ENCODE measurements around the gene CFAP90.

Gene CFAP90, protein sequence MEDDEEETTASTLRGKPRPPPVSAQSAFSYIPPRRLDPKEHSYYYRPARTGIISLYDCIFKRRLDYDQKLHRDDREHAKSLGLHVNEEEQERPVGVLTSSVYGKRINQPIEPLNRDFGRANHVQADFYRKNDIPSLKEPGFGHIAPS

DNA sequence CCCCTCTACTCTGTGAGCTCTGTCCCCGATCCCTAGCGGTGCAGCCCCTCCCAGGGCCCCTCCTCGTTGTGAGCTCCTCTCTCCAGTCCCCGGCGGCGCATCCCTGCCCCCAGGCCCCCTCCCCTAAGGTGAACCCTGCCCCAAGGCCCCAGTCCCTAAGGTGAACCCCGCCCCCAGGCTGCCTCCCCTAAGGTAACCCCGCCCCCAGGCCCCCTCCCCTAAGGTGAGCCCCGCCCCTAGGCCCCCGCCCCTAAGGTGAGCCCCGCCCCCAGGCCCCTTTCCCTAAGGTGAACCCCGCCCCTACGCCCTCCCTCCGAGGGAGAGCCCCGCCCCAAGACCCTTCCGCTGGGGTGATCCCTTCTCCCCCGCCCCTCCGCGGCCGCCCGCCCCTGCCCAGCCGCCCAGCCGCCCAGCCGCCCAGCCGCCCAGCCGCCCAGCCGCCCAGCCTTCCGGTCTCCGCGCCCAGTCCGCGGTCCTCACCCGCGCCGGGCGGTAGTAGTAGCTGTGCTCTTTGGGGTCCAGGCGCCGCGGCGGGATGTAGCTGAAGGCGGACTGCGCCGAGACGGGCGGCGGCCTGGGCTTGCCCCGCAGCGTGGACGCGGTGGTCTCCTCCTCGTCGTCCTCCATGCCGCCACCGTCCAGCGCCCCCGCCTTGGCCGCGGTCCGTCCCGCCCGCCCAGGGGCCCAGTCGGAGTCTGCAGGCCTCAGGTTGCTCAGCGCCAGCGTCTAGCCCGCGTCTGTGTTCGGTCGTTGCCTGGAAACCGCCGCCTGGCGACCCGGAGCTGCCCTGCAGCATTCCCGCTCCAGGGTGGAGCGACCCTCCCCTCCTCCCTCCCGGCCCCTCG, at the start of gene CFAP90:
Gene CFAP90, minus strand, starts transcription at position 739 of the 845 bp plus-strand sequence. Its CDS starts 112 bp downstream, at position 627.
- no peak for DNase-seq (ENCODE audit: low read depth in 2 of 2)

DNA sequence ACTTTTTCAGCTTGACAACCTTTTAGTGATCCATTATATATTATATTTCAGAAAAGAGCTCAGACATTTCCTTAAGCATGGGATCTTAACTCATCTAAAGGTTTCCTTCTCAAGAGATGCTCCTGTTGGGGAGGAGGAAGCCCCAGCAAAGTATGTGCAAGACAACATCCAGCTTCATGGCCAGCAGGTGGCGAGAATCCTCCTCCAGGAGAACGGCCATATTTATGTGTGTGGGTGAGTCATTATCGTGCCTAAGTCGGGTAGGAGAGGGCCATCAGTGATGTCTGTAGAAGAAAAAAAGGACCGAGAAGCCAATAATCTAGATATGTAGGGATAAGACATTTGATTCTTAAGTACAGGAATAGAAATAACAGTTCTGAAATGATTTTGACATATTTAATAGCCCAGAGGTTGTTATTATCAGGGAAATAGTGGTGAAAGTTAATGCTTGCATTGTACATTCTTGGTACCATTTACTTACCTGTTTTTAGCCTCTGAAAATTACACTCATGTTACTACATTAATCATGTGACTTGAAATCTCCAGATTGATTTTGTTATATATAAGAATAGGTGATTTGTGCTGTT, 46.2 kb upstream of the CFAP90 start:
- no peak for DNase-seq (ENCODE audit: low read depth in 2 of 2)

DNA sequence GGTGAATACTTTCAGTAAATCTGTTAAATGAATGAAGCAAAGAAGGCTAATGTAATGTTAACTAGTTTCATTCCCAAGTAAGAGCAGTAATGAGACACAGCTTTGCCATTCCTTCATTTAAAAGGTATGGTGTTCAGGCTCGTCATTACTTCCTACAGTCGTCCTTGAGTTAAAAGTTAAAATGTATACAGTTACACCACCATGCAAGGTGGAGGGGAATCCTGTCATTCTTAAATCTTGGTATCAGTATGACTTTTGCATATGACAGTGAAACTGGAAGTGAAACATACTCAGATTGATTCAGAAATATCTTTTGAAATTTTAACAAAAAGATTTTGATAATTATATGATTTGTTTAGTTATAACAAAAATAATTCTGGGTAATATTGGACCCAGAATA, 43.9 kb upstream of the CFAP90 start:
- no peak for DNase-seq (ENCODE audit: low read depth in 2 of 2)

DNA sequence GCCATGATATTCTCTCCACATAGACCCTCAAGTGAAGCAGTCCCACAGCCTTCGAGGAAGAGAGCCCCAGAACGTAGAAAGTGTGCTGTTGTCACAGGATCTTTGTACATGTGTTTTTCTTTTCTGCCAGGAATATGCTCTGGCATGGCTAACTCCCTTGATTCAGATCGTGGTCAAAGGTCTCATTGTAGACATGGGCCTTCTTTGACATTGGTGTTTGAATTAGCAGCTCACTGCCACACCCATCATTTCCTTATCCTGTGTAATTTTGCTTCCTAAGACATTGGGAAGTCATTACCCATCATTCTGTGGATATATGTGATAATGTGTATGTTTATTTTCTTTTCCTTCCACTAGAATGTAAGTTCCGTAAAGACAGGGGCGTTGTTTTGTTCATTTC, 43.5 kb upstream of the CFAP90 start:
- DNase-seq (ENCODE audit: low read depth in 2 of 2), result no peak

DNA sequence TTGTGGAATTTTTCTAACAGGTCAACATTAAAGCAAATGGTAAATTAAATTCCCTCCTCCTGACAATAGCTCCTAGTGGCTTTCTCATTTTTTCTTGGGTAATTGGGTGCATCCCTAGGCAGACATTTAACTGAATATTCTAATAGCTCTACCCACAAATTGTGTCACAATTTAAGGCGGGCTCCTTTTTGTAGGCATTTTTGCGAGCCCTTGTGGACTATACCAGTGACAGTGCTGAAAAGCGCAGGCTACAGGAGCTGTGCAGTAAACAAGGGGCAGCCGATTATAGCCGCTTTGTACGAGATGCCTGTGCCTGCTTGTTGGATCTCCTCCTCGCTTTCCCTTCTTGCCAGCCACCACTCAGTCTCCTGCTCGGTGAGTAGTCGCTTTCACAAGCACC, 38.0 kb upstream of the CFAP90 start:
- DNase-seq (ENCODE audit: low read depth in 2 of 2), result no peak

DNA sequence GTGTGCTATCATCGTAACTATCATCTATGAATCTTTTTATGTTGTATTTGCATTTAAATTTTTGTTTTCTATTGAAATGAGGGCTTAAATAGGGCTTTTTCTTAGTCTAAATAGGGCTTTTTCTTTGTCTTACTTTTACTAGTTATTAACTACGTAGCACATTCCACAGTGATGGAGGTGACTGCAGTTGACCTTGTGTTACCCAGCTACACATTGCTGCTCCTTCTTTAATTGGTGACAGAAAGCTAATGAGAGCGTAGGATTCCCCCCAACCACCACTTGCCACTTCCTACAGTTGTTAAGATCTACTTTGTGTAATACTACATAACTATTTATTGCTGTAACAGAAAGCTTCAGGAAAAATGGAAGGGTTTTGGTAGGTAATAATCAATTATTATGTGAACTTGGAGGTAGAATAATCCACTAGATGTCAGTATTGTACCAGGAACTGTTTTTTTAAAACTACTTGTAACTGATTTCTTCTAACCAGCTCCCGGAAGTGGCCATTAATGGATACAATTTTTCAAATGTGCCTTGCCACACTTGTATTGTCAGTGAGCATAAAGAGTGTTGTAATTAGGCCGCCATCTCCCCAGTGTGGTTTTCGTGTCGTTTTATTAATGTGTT, 36.0 kb upstream of the CFAP90 start:
- DNase-seq (ENCODE audit: low read depth in 2 of 2), result no peak

DNA sequence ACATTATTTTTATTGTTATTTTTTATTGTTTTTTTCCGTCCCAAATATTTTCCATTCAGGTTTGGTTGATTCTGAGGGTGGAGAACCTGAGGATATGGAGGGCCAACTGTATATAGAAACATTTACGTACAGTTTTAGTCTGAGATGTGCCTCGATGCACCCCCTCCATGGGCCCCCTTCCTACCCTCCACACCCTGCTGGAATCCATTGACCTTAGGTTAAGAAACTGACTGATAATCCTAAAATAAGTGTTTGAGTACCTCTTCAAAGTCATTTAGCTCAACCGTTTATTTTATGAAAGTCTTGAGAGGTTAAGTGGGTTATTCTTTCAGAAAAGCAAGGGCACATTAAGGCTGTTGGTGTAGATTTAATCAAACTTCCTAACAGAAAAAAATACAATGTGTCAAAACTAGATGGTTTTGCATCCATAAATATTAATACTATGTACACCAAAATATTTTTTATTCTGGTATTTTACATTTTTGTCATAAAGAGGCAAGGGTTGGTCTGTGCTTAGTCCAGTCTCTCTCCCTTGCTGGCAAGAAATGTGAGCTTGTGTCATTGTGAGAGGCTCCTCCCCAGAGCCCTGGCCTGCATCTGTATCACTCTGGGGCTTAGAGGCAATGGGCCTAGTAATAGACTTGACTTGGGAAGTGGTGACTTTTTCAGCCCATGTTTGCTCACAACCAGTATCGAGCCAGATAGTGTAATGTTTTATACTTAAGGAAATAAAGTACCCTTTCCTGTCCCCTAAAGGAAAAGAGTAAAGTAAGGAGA, 33.7 kb upstream of the CFAP90 start:
- no peak for DNase-seq (ENCODE audit: low read depth in 2 of 2)

DNA sequence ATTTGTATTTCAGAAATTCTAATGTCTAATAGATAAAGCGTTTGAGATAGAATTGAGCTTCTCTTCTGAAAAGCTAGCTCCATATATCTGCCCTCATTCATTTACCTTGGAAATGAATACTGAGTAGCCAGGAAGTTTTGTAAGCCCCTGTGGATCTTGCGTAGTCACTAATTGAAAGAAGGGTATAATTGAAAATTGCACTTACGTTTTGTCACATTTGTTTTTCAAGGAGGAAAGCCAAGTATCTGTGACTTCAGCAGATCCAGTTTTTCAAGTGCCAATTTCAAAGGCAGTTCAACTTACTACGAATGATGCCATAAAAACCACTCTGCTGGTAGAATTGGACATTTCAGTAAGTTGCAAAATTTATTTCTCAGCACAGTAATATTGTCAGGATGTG, 32.0 kb upstream of the CFAP90 start:
- DNase-seq (ENCODE audit: low read depth in 2 of 2), result no peak

DNA sequence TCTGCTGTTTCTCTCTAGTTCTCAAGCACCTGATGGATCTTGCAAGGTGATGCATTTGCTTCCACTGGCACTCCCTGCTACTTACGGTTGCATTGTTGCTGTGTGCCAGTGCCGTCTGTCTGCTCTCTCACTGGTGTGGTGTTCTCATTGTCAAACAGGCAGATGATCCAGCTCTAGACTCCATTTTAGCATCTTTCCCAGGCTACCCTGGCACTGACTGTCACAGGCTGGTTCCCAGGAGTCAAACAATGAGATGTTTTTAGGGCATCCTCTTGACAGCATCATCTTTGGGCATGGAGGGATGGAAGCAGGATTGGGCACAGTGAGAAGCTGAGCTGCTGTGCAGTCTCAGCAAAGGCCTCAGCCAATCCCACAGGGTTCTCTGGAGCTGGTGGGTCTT, 30.9 kb upstream of the CFAP90 start:
- no peak for DNase-seq (ENCODE audit: low read depth in 2 of 2)

DNA sequence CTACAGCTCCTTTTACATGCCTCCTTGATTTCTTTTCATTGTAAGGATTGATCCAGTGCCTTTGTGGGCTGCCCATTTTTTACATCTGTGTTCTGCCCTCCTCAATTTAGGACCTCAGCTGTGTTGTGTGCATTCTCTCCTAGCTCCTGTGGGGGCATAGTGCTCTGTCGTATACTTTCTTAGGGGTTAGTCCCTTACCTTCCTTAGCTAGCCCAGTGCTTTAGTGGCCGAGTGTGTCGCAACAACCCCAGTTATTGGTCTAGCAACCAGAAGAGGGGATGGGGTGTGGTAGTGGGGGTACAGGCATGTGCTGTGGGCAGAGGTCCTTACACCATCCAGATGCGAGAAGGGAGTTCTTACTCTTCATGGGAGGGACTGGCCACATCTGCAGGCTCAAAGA, 30.2 kb upstream of the CFAP90 start:
- no peak for DNase-seq (ENCODE audit: low read depth in 2 of 2)

DNA sequence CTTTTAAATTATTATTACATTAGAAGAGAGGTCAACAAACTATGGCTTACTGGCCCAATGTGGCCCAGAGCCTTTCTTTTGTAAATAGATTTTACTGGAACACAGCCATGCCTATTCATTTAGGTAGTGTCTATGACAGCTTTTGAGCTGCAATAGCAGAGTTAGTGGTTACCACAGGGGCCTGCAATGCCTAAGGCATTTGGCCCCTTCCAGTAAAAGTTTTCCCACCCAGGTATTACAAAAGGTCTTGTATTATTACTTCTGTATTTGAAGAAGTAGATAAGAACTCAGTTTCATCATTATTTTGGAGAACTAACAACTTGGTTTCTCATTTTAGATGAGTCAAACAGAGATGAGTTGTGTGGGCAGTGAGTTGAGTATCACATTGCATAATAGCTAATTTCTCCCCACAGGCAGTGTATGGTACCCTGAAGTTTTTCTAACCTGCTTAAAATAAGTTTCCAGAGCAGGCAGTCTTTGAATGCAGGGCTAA, 27.5 kb upstream of the CFAP90 start:
- no peak for DNase-seq (ENCODE audit: low read depth in 2 of 2)

DNA sequence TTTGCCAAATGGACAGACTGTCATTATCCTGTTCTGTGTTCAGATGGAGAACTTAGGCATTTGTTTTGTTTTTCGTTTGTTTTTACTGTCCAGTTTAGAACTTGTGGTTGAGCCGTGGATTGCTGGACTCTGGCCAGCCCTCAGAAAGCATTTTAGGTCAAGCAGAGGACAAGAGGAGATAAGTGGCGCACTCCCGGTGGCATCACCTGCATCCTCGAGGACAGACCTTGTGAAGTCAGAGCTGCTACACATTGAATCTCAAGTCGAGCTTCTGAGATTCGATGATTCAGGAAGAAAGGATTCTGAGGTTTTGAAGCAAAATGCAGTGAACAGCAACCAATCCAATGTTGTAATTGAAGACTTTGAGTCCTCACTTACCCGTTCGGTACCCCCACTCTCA, 26.9 kb upstream of the CFAP90 start:
- DNase-seq (ENCODE audit: low read depth in 2 of 2), result no peak

DNA sequence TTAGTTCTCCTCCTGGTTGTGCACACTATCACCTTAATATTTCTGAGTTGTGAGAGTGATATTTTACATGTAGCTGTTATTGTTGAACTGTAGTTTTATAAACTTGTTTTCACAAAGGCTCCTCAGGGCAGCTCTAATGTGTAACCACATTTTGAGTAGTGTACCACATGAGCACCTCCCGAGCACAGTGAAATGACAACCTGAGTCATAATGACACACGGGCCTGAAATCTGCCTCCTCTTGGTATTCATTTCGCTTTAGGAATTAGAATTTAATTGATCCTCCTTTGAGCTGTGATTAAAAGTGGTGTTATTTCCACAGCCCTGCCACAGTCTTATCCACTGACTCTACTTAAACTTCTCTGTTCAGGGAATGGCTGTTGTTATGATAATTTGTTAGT, 25.9 kb upstream of the CFAP90 start:
- no peak for DNase-seq (ENCODE audit: low read depth in 2 of 2)

DNA sequence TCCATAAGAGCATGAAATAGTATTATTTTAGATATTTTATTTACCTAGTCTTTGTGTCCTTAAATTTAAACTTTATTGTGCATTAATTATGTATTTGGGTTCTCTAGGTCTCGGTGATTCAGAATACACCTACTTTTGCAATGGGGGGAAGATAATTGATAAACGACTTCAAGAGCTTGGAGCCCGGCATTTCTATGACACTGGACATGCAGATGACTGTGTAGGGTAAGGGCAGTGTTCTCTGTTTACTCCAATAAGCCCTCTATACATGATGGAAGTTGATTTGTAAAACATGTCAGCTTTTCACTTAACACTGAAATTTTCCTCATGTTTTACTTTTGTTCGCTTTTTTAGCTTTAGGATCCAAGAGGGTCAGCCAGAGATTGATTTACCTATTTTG, 24.2 kb upstream of the CFAP90 start:
- DNase-seq (ENCODE audit: low read depth in 2 of 2), result no peak

DNA sequence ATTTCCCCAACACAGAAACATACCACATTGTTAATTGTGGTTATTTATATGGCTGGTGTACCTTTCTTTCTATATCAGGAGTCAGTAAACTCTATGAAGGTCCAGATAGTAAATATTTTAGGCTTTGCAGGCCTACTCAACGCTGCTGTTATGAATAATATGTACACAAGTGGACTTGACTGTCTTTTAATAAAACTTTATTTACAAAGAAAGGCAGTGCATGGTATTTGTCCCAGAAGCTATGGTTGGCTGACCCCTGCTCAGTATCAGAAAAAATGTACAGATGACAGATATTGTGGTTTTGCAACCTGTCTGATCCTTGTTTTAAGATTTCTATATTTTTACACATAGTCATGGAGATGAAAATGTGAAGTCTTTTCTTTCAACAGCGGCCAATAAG, 23.7 kb upstream of the CFAP90 start:
- DNase-seq (ENCODE audit: low read depth in 2 of 2), result no peak

DNA sequence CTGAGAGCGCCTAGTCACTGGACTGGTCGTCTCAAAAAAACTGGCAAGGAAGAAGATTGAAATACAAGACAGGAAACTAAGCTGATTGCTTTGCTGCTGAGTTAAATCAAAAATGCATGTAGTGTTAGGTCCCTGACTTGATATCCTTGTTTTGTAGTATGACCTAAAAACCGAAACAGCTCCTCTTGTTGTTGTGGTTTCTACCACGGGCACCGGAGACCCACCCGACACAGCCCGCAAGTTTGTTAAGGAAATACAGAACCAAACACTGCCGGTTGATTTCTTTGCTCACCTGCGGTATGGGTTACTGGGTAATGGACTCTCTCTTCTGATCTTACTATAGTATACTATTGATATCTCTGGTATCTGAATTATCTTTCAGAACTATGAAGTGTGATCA, 22.3 kb upstream of the CFAP90 start:
- no peak for DNase-seq (ENCODE audit: low read depth in 2 of 2)

DNA sequence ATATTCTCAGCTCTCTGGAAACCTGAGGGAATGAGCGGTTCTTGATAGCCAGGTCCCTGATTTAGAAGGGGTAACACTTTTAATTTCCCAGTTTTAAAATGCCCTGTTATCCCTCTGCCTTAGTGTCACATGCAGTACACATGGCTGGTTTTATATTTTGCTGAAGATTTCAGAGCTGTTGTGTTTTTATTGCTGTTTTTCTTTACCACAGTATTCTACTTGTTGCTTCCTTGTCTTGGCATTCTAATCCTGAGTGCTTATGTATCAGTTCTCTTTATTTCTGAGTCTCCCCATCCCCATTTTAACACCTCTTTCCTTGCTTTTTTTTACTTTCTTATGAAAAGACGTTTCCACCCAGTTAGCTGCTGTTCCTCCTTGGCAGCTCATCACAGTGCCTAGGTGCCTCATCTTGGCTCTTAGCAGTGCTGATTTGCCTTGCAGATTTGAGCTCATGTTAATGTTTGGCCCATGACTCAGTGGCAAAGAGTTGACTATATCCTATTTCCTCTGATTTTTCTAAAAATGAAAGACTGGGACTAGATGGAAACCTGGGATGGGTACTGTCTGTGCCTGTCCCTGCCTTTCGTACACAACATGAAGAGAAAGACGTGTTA, 21.7 kb upstream of the CFAP90 start:
- no peak for DNase-seq (ENCODE audit: low read depth in 2 of 2)

DNA sequence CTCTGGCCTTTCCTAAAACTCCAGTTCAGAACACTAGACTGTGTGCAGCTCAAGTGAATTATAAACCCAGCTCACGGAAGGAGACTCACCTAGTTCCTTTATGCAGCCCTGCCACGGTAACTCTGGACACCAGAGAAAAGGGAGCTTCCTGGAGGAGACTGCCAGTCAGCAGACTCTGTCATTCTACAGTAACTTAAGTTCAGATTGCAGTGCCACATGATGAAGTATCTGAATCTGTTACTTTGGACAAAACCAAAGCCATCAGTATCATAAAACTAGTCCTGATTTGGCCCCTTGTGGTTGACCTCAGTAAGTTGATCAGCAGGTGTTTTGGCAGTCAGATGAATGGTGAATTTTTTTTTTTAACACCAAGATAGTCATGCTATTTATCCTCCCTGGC, 20.7 kb upstream of the CFAP90 start:
- DNase-seq (ENCODE audit: low read depth in 2 of 2), result no peak

DNA sequence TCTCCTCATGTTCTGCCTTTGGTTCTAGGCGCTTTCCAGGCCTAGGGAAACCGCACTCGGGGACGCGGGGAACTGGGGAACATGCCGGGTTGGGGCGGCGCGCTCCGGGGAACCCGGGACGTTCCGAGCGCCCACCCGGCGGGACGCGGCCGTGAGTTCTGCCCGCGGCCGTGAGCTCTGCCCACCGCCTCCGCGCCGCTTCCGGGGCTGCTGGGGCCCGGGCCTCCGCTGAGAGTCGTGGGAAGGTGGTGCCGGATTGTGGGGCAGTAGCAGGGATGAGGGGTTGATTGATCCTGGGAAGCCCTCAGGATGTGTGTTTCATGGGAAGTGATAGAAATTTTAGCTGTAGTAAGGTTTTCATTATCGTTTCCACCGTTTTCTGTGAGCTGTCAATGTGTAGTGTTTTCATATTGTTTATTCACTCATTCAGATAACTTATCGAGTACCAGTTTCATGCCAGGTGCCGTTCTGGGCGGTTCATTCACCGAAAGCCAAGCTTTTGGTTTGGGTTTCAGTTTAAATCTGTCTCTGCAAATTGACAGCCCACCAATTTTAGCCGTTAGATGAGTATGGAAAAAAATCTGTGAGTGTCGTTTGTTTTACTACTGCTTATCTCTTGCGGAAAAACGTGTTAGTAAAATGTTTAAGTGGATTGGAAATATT, 18.7 kb upstream of the CFAP90 start:
- DNase-seq (ENCODE audit: low read depth in 2 of 2), result no peak

DNA sequence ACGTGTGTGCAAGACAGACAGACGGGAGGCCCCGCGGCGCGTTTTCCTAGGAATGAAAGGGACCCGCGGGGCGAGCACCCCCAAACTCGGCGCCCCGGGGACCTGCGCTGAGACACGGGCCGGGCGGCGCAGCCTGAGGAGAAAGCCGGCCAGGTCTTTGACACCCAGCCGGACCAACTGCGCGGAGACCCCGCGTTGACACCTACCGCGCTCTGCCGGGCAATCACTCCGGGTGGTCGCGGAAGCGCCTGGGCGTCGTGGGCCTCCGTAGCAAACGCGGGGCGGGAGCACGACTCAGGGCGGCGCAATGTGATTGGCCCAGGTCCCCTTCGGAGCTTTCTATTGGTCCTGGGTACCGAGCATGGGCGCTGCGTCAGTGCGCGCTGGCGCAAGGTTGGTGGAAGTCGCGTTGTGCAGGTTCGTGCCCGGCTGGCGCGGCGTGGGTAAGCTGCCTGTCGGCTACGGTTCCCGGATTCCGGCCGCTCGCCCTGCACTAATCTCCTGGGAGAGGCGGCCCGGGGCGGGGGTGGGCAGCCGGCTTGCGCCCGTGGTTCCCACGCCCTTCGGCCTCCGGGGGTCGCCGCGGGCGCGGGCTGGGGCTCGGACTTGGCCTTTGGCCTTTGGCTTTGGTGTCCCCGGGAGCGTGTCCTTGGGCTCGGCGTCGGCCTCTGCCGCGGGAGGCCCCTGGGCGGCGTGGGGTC, 18.0 kb upstream of the CFAP90 start, which contains the start of the genes FASTKD3 and MTRR:
Gene FASTKD3, minus strand, starts transcription at position 259 of the 701 bp plus-strand sequence. CDS start 948 bp downstream, outside the sequence.
Gene MTRR, plus strand, starts transcription at position 376 of the 701 bp plus-strand sequence. CDS start 1,647 bp downstream, outside the sequence.
- peak; percentile 82 to 83 for DNase-seq (ENCODE audit: low read depth in 2 of 2)
